LNCaP clone FGC (cell line): ENCODE results near the gene FHL1.
A peak's percentile ranks its signal among the peaks of the same experiment; 100 is the strongest.
"Not testable (repeated sequence)": the region's sequence is repeated elsewhere in the genome, so short reads cannot be mapped to it uniquely, and the experiment has no call there.

Source experiments
- DNase-seq: peaks from one replicate; pipeline ENCODE4 v3.0.0-alpha.2; 2011; ENCODE audit warnings: low read depth
- H3K4me3 ChIP-seq: 2 replicates; pipeline ENCODE4 v1.5.1; 2011; ENCODE audit warnings: mild to moderate bottlenecking, low read depth, low read length, control low read depth
- TF ChIP-seq, protein P1 (sequence below): IDR thresholded peaks from 2 replicates; pipeline ENCODE4 v1.5.1; 2012; ENCODE audit warnings: mild to moderate bottlenecking; ENCODE audit not compliant: control insufficient read depth, insufficient read depth; ENCODE audit errors: extremely low read depth

FHL1 gene

DNA sequence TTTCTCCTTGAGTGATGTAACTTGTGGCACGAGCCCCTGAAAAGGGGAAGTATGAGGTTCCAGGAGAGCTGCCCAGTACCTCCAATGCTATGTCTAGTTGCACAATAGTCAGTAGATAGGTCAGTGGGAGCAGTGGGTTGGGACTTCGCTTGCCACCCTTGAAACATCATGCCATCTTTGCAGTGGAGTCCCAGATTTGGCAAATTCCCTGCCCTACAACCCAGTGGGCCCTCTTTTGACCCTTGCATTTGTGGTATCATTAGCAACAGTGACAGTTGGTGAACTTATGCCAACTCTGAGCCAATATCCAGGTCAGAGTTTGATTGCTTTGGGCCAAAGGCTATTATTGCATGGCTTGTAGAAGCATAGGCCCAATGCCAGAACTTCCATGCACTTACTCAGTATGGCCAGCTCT is 12.3 kb downstream of the FHL1 start:
- TF ChIP-seq, protein P1, sequence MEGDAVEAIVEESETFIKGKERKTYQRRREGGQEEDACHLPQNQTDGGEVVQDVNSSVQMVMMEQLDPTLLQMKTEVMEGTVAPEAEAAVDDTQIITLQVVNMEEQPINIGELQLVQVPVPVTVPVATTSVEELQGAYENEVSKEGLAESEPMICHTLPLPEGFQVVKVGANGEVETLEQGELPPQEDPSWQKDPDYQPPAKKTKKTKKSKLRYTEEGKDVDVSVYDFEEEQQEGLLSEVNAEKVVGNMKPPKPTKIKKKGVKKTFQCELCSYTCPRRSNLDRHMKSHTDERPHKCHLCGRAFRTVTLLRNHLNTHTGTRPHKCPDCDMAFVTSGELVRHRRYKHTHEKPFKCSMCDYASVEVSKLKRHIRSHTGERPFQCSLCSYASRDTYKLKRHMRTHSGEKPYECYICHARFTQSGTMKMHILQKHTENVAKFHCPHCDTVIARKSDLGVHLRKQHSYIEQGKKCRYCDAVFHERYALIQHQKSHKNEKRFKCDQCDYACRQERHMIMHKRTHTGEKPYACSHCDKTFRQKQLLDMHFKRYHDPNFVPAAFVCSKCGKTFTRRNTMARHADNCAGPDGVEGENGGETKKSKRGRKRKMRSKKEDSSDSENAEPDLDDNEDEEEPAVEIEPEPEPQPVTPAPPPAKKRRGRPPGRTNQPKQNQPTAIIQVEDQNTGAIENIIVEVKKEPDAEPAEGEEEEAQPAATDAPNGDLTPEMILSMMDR: no peak
- no peak overlapping the region for H3K4me3 ChIP-seq
- peak; percentile 50 for DNase-seq

DNA sequence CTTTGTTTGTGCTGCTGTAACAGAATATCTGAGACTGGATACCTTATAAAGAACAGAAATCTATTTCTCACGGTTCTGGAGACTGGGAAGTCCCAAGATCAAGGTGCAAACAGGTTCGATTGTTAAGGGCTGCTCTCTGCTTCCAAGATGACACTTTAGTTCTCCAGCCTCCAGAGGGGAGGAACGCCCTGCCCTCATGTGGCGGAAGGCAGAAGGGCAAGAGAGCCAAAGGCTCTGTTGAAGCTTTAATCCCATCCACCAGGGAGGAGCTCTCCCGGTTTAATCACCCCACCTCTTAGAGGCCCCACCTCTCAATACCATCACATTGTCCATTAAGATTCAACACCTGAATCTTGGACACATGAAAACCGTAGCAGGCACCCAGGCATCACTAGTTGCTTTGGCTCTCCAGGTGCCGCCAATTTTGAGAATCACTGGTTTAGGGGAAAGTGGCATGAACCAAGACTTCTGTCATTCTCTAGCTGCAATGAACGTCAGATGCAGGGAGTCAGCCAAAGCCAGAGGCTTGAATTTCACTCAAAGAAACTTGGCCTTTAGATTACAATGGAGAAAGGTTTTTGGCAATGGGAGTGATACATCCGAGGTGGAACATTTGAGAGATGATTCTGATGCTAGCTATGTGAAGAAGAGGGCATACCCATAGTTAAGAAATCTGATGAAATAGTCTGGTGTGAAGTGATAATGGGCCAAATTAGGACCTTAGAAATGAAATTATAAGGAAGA is 15.7 kb downstream of the FHL1 start:
- TF ChIP-seq, protein P1: peak; percentile 74
- no peak overlapping the region for H3K4me3 ChIP-seq
- DNase-seq: no peak

DNA sequence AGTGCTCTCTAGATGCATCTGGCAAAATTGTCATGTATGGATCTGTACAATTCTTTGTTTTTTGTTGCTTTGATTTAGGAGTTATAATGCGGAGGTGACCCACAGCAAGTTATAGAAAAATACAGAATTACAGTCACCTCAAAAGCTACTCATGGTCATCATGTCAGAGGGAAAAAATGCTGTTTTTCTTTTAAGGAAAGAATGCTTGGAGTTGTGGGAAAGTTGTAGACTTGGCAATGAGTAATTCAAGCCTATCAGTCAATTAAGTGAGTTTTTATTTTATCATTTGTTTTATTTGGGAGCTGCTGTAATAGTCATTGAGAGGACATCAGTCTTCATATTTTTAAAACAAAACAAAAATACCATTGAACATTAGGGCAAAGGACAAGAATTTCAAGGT is 16.4 kb downstream of the FHL1 start:
- H3K4me3 ChIP-seq: no peak overlapping the region
- no peak for DNase-seq
- TF ChIP-seq, protein P1: no peak

DNA sequence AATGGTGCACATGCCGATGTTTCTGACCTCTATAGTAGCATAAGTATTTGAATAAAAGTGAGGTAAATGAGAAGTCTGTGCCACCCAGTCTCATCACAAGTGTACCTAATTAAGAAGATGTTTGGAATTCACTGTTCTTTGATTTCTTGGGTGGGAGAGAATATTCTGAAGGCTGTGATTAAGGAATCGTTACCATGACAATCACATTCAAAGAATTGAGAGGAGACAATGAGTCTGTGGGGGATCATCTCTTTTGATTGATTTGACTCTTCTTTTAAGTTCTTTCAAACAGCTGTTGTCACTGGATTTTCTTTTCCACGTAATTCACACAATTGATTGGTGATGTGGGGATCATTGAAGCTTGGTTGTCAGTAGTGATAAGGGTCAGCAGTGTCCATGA is 18.1 kb downstream of the FHL1 start:
- TF ChIP-seq, protein P1: no peak
- no peak for DNase-seq

DNA sequence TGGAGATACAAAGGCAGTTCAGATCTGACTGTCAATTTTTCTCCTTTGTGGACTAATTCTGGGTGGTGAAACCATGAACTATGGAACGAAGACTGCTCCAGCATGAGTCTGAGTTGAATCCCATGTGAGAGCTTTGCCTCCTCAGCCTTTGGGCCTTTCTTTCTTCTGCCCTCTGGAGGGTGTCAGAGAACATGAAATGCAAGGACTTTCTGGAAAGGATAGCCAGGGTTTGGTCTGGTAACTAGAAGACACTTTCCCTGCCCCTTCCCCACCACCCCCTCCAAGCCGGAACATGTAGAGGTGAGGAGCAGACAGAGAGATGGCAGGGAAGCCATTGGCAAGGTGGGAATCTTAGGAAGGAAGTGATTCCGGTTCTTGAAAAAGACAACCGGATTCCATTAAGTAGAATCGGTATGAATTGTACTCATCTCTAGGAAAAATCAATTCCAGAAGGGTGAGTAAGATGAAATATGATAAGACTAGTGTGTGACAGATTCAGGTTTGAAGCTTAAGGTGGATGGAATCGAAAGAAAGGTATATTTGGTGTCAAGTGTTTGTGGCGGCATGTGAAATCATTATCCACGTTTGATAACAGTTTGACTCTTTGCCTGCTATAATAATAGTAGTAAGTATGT is 19.0 kb downstream of the FHL1 start:
- DNase-seq: no peak
- TF ChIP-seq, protein P1: peak; percentile 36
- H3K4me3 ChIP-seq: no peak overlapping the region

More for the DNA sequence above, 18.1 kb downstream of the FHL1 start:
- H3K4me3 ChIP-seq: no peak overlapping the region

DNA sequence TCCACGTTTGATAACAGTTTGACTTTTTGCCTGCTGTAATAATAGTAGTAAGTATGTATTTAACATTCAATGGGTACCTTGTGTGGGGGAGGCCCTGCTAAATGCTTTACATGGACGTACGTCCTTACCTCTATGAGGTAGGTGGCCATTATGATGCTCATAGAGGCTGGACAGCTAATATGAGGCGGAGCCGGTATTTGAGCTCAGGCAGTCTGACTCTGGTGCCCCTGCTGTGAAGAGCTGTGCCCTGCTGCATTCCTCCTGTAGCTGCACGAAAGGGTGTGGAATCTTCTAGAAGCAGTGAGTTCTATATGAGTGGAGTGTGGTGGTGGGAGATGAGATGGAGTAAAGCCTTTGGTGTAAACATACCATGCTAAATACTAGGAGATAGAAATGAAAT is 20.7 kb downstream of the FHL1 start:
- not testable (repeated sequence) for DNase-seq, H3K4me3 ChIP-seq

DNA sequence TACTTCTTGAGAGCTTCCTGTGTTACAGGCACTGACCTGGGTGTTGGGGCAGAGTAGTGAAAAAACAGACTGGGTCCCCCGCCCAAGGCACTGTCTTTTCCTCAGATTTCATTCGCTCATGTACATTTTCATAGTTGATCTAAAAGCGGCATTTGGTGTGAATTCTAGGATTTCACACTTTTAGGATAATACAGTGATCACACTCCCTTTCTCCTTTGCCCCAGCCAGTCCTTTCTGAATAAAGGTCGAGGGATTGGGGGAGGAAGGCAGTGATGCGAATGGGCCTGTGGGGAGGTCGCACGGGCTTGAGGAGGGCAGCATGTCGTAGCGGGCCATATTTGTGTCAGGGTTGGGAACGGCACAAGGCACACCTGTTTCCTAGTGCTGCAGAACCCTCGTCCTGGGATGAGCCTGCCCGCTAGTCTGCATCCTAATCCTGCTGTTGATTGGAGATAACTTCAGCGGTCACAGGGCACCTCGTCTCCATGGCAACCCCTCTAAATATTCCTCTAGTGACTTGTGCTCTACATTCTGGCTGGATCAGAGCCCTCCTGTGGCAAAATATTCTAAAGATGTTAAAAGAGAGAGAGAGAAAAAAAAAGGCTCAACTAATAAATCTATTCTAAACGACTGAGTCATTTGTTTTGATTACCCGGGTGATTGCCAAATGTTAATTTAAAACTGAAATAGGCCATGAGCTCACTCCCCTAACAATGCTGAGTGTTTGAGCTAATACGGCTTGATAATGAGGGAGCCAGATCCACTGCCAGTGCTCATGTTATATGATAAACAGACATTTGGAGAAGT is 21.8 kb downstream of the FHL1 start:
- DNase-seq: no peak
- TF ChIP-seq, protein P1: no peak
- H3K4me3 ChIP-seq: no peak overlapping the region
